Hepatocyte (in vitro differentiated cells): Measurements from ENCODE around the gene RMC1.

Experiments
- CTCF ChIP-seq: fragments of 200-600 bp; sonication (generic); IDR thresholded peaks from 2 replicates; pipeline ENCODE4 v1.5.1; 2016; ENCODE audit warnings: antibody characterized with exemption, mild to moderate bottlenecking; ENCODE audit not compliant: poor library complexity
- EZH2 ChIP-seq: fragments of 200-600 bp; sonication (generic); IDR thresholded peaks from 2 replicates; pipeline ENCODE4 v1.6.1; 2016; ENCODE audit warnings: antibody characterized with exemption, mild to moderate bottlenecking, borderline replicate concordance
- EZH2phosphoT487 ChIP-seq: fragments of 200-600 bp; sonication (generic); IDR thresholded peaks from one replicate; pipeline ENCODE4 v1.6.1; 2018; ENCODE audit warnings: antibody characterized with exemption, mild to moderate bottlenecking, low read depth, moderate library complexity; ENCODE audit not compliant: unreplicated experiment, severe bottlenecking

GRCh38 chr18:23551978-23552377, 48.7 kb downstream of the RMC1 start:
- TF ChIP-seq CTCF = no peak
- no peak for TF ChIP-seq EZH2
- no peak for TF ChIP-seq EZH2phosphoT487
